H1 (cell line): ENCODE results near the gene ACTRT3. TPM values are rescaled to one million over a fixed set of nuclear protein-coding genes. Genes with fewer than 3 reads are reported as not detected.

Experiments used
- CTCF ChIA-PET: fragments of 300-600 bp; sonication (Branson Sonifier 250); formaldehyde crosslinking; loops from one replicate; lab custom pipeline; 2021; ENCODE audit not compliant: partially characterized antibody; lab: Charles Lee
- POLR2A ChIA-PET: fragments of 300-600 bp; sonication (Branson Sonifier 250); formaldehyde crosslinking; loops from one replicate; lab custom pipeline; 2021; ENCODE audit warnings: inconsistent platforms; ENCODE audit not compliant: partially characterized antibody; lab: Charles Lee
- DNase-seq, 2 experiments: peaks; one replicate each; pipeline versions ENCODE4 v3.0.0 to v3.0.0-alpha.2; 2010 to 2022; ENCODE audit warnings: low spot score in 2 of 2, low read depth in 1 of 2, mixed read lengths in 1 of 2
- FAIRE-seq: peaks from 2 replicates; lab custom pipeline; 2011; peaks lifted over from hg19 to GRCh38; lab: Jason Lieb, UNC
- H2AFZ ChIP-seq: 2 replicates; pipeline ENCODE4 v1.8.1; 2012; ENCODE audit warnings: low read length, inconsistent platforms
- H2AK5ac ChIP-seq: 2 replicates; pipeline ENCODE4 v1.6.1; 2013; ENCODE audit warnings: low read depth, low read length
- H2BK120ac ChIP-seq: replicated peaks from 2 replicates; pipeline ENCODE3; 2013; ENCODE audit warnings: low read depth, low read length, inconsistent platforms
- H2BK12ac ChIP-seq: 2 replicates; pipeline ENCODE4 v1.6.1; 2013; ENCODE audit warnings: low read depth, low read length
- H2BK15ac ChIP-seq: 2 replicates; pipeline ENCODE4 v1.6.1; 2013; ENCODE audit warnings: low read length
- H2BK20ac ChIP-seq: 2 replicates; pipeline ENCODE4 v1.6.1; 2013; ENCODE audit warnings: low read length
- H2BK5ac ChIP-seq: 2 replicates; pipeline ENCODE4 v1.6.1; 2013; ENCODE audit warnings: low read depth, low read length
- H3K14ac ChIP-seq: 2 replicates; pipeline ENCODE4 v1.6.1; 2013; ENCODE audit warnings: inconsistent platforms; ENCODE audit not compliant: insufficient read length
- H3K18ac ChIP-seq: 2 replicates; pipeline ENCODE4 v1.6.1; 2013; ENCODE audit warnings: low read length; ENCODE audit errors: extremely low read depth
- H3K23ac ChIP-seq: 2 replicates; pipeline ENCODE4 v1.6.1; 2013; ENCODE audit warnings: inconsistent platforms; ENCODE audit not compliant: insufficient read length
- H3K23me2 ChIP-seq: 2 replicates; pipeline ENCODE4 v1.6.1; 2013; ENCODE audit warnings: low read depth, low read length
- H3K27ac ChIP-seq: 2 replicates; pipeline ENCODE4 v1.6.1; 2011; ENCODE audit warnings: low read depth, low read length, inconsistent platforms
- H3K27me3 ChIP-seq, 4 experiments: replicated peaks in 1 of 4; 1 replicate in 1 of 4; 2 replicates in 3 of 4; pipeline versions ENCODE4 v1.6.1 to v1.8.1; 2011 to 2013; ENCODE audit warnings: low read length in 3 of 4, mild to moderate bottlenecking in 3 of 4, inconsistent platforms in 2 of 4, mixed read lengths in 2 of 4, moderate library complexity in 1 of 4; ENCODE audit not compliant: control insufficient read depth in 3 of 4, insufficient read depth in 3 of 4; ENCODE audit errors: extremely low read depth in 1 of 4
- H3K36me3 ChIP-seq, 4 experiments: 2 replicates each; pipeline versions ENCODE4 v1.6.1 to v1.8.1; 2011 to 2013; ENCODE audit warnings: mild to moderate bottlenecking in 4 of 4, low read length in 3 of 4, moderate library complexity in 2 of 4, control low read depth in 1 of 4, inconsistent platforms in 1 of 4; ENCODE audit not compliant: insufficient read depth in 4 of 4, control insufficient read depth in 2 of 4
- H3K4ac ChIP-seq: replicated peaks from 2 replicates; pipeline ENCODE3; 2013; ENCODE audit warnings: low read length, low read depth, mixed read lengths, inconsistent platforms; ENCODE audit not compliant: insufficient read length
- H3K4me1 ChIP-seq, 4 experiments: replicated peaks in 1 of 4; 1 replicate in 1 of 4; 2 replicates in 3 of 4; pipeline versions ENCODE4 v1.6.1 to v1.8.1; 2011 to 2013; ENCODE audit warnings: low read length in 3 of 4, inconsistent platforms in 2 of 4, mixed read lengths in 1 of 4; ENCODE audit not compliant: insufficient read depth in 4 of 4, control insufficient read depth in 3 of 4
- H3K4me2 ChIP-seq, 2 experiments: 2 replicates each; pipeline versions ENCODE4 v1.6.1 to v1.8.1; 2011 to 2013; ENCODE audit warnings: low read depth in 2 of 2, low read length in 2 of 2, control low read depth in 1 of 2, inconsistent platforms in 1 of 2, mild to moderate bottlenecking in 1 of 2; ENCODE audit not compliant: insufficient read depth in 1 of 2
- H3K4me3 ChIP-seq, 4 experiments: fragments of 200-600, 300-600 bp in 1 of 4; sonication (generic), shearing (Covaris generic), sonication (Bioruptor Twin) in 1 of 4; 2 replicates each; pipeline versions ENCODE4 v1.5.1 to v1.8.1; 2011 to 2016; ENCODE audit warnings: low read length in 4 of 4, low read depth in 3 of 4, control low read depth in 2 of 4, inconsistent platforms in 2 of 4, mild to moderate bottlenecking in 2 of 4, mixed read lengths in 1 of 4, moderate library complexity in 1 of 4; ENCODE audit not compliant: insufficient read depth in 2 of 4; ENCODE audit errors: extremely low read depth in 1 of 4
- H3K56ac ChIP-seq: replicated peaks from 2 replicates; pipeline ENCODE3; 2013; ENCODE audit warnings: low read depth, mild to moderate bottlenecking, mixed read lengths, low read length, inconsistent platforms; ENCODE audit not compliant: insufficient read length
- H3K79me1 ChIP-seq: 2 replicates; pipeline ENCODE4 v1.6.1; 2013; ENCODE audit warnings: low read depth, low read length, control low read depth
- H3K79me2 ChIP-seq, 2 experiments: 2 replicates each; pipeline versions ENCODE4 v1.6.1 to v1.8.1; 2012 to 2013; ENCODE audit warnings: low read length in 2 of 2, mild to moderate bottlenecking in 2 of 2, inconsistent platforms in 1 of 2; ENCODE audit not compliant: insufficient read depth in 2 of 2, control insufficient read depth in 1 of 2
- H3K9ac ChIP-seq, 4 experiments: replicated peaks in 1 of 4; 1 replicate in 1 of 4; 2 replicates in 3 of 4; pipeline versions ENCODE4 v1.6.1 to v1.8.1; 2011 to 2013; ENCODE audit warnings: low read depth in 3 of 4, low read length in 3 of 4, control low read depth in 2 of 4, mild to moderate bottlenecking in 2 of 4, moderate library complexity in 2 of 4, inconsistent platforms in 1 of 4; ENCODE audit errors: extremely low read depth in 1 of 4
- H3K9me3 ChIP-seq, 2 experiments: 2 replicates each; pipeline versions ENCODE4 v1.6.1 to v1.8.1; 2012 to 2013; ENCODE audit warnings: mild to moderate bottlenecking in 2 of 2, moderate library complexity in 2 of 2, control low read depth in 1 of 2, inconsistent platforms in 1 of 2, low read depth in 1 of 2, low read length in 1 of 2, mixed read lengths in 1 of 2; ENCODE audit not compliant: insufficient read depth in 2 of 2
- H4K20me1 ChIP-seq, 2 experiments: replicated peaks in 1 of 2; 2 replicates each; pipeline versions ENCODE3 to v1.8.1; 2011 to 2013; ENCODE audit warnings: inconsistent platforms in 2 of 2, low read length in 2 of 2, mild to moderate bottlenecking in 1 of 2; ENCODE audit not compliant: insufficient read depth in 2 of 2, control insufficient read depth in 1 of 2
- H4K5ac ChIP-seq: 2 replicates; pipeline ENCODE4 v1.6.1; 2013; ENCODE audit warnings: low read length, low read depth, mixed read lengths, inconsistent platforms; ENCODE audit not compliant: insufficient read length
- H4K8ac ChIP-seq: 2 replicates; pipeline ENCODE4 v1.8.0; 2013; ENCODE audit warnings: mild to moderate bottlenecking, moderate library complexity, low read length, inconsistent platforms; ENCODE audit not compliant: insufficient read depth; ENCODE audit errors: extremely low read depth
- H4K91ac ChIP-seq: replicated peaks from 2 replicates; pipeline ENCODE3; 2013; ENCODE audit warnings: low read length, mixed read lengths, inconsistent platforms; ENCODE audit not compliant: insufficient read length
- ASH2L ChIP-seq: fragments of 200-600, 300-600 bp; sonication (generic); IDR thresholded peaks from one replicate; pipeline ENCODE4 v1.7.1; 2017; ENCODE audit warnings: low read length
- ATF2 ChIP-seq: IDR thresholded peaks from 2 replicates; pipeline ENCODE4 v1.6.1; 2012; ENCODE audit warnings: low read length, inconsistent platforms
- CREB1 ChIP-seq: IDR thresholded peaks from 2 replicates; pipeline ENCODE4 v1.6.1; 2012; ENCODE audit warnings: inconsistent platforms
- EZH2 ChIP-seq: fragments of 200-600 bp; sonication (generic); IDR thresholded peaks from 2 replicates; pipeline ENCODE4 v1.7.1; 2012; ENCODE audit warnings: low read depth, mild to moderate bottlenecking, moderate library complexity, low read length, inconsistent platforms; ENCODE audit not compliant: severe bottlenecking
- RBBP5 ChIP-seq: IDR thresholded peaks from 2 replicates; pipeline ENCODE4 v1.7.1; 2012; ENCODE audit warnings: low read depth, mild to moderate bottlenecking, inconsistent platforms, low read length, moderate library complexity, borderline replicate concordance
- SAP30 ChIP-seq: fragments of 300-600 bp; sonication (generic); IDR thresholded peaks from 2 replicates; pipeline ENCODE4 v1.7.1; 2012; ENCODE audit warnings: low read length, moderate library complexity, mild to moderate bottlenecking, inconsistent platforms; ENCODE audit not compliant: insufficient read depth, insufficient replicate concordance
- TAF7 ChIP-seq: optimal IDR thresholded peaks from 2 replicates; pipeline ENCODE3; 2011; ENCODE audit warnings: low read depth, mild to moderate bottlenecking, inconsistent platforms, low read length, moderate library complexity, borderline replicate concordance
- YY1 ChIP-seq: IDR thresholded peaks from 2 replicates; pipeline ENCODE4 v1.6.1; 2011; ENCODE audit warnings: low read depth, mild to moderate bottlenecking, low read length
- WGBS, 2 experiments: shearing (Covaris generic) in 1 of 2; methylation state at CpG; one replicate each; pipeline versions ENCODE4 v1.1.6 to v1.1.7; 2013 to 2015; ENCODE audit warnings: low lambda C conversion rate in 2 of 2, mixed read lengths in 2 of 2, inconsistent platforms in 1 of 2, low coverage in 1 of 2, missing lambda C conversion rate in 1 of 2; ENCODE audit not compliant: insufficient replicate concordance in 2 of 2, insufficient coverage in 1 of 2, insufficient read length in 1 of 2; ENCODE audit errors: extremely low coverage in 1 of 2, missing lambda C conversion rate in 1 of 2; 5-methylcytosine and 5-hydroxymethylcytosine counted together
- polyA plus RNA-seq, 7 experiments: library from polyadenylated mRNA; depleted of rRNA in 3 of 7; stranded (reverse) in 5 of 7; unstranded in 2 of 7; fragments of >200 nt in 5 of 7; fragments of 200-250 nt in 2 of 7; gene quantifications; 1 replicate in 5 of 7; 2 replicates in 1 of 7; 4 replicates in 1 of 7; pipeline versions ENCODE4 v1.2.1 to v1.2.3, GENCODE V29; 2011 to 2013; ENCODE audit warnings: missing spikeins in 2 of 7, mixed read lengths in 2 of 7
- total RNA-seq: library from RNA; stranded (reverse); fragmentation: NEBNext Ultra II Directional; extraction: Animal tissue kit (Norgen Biotek cat#: 25700); gene quantifications from 2 replicates; pipeline ENCODE4 v1.2.1, GENCODE V29; 2021

ACTRT3 gene
- total and polyA plus RNA-seq, 2 of the 8 experiments (the other 6 are each of a cell fraction or from before 2014, with no cell fraction given), result 3.4 to 5.9 TPM

- 1% methylated on average over 27 of the region's 27 CpGs; no CpG with 5 or more reads in 1 of the 2 experiments for WGBS, 2 experiments
- peaks cover 0 to 3% (median 1%) of the 10 kb centered on the region in 4 experiments; a peak in 1 of 7 replicates for H3K4me1 ChIP-seq
- H3K23ac ChIP-seq, result no peak overlapping the region
- H2AFZ ChIP-seq, result peak overlapping the region; percentile 98
- no peak overlapping the region for H2BK5ac ChIP-seq
- H3K14ac ChIP-seq, result no peak overlapping the region
- no peaks in the 10 kb centered on the region for H3K9me3 ChIP-seq
- no peak overlapping the region for H3K56ac ChIP-seq
- ChIA-PET POLR2A (interaction anchor here (0.8 to 3.5 kb wide), 5 partner anchors 9 to 586 kb away, joined by 3 to 30 read pairs (median 4); partner anchors contain the start of genes LRRC34, LRRIQ4, SKIL and TERC), CTCF (no interaction called here)
- no peaks in the 10 kb centered on the region; the same call in 1 of the 2 replicates for H3K79me1 ChIP-seq
- H3K4ac ChIP-seq, result no peak overlapping the region
- H4K20me1 ChIP-seq, result peaks cover 0 to 2% of the 10 kb centered on the region in 2 experiments
- H3K9ac ChIP-seq, result peak overlapping the region; percentile 34 to 82 (median 48); a peak in 6 of 7 replicates
- H3K27ac ChIP-seq, result no peak overlapping the region
- no peak overlapping the region for H4K8ac ChIP-seq
- peak overlapping the region; percentile 75; the same call in 1 of the 2 replicates for H3K18ac ChIP-seq
- H2BK120ac ChIP-seq, result no peak overlapping the region
- peaks cover 0 to 18% (median 0%) of the 10 kb centered on the region in 4 experiments; a peak in 2 of 8 replicates for H3K36me3 ChIP-seq
- H2BK15ac ChIP-seq, result no peak overlapping the region
- FAIRE-seq, result no peak
- no peak overlapping the region for H2BK20ac ChIP-seq
- no peak overlapping the region for H4K91ac ChIP-seq
- no peak overlapping the region for H2BK12ac ChIP-seq
- no peaks in the 10 kb centered on the region for H3K23me2 ChIP-seq
- H3K4me3 ChIP-seq, result peak overlapping the region; percentile 44 to 91 (median 91)
- peak overlapping the region; percentile 21 to 74 for H3K4me2 ChIP-seq
- H4K5ac ChIP-seq, result no peak overlapping the region
- H3K27me3 ChIP-seq, result no peaks in the 10 kb centered on the region
- no peak overlapping the region for H2AK5ac ChIP-seq
- H3K79me2 ChIP-seq, result peaks cover 0 to 30% of the 10 kb centered on the region in 2 experiments; a peak in 3 of 4 replicates
- peak in 1 of 2 experiments; percentile 71 for DNase-seq
- TF ChIP-seq CREB1 (no peak), ATF2 (peak; percentile 51; the same call in 1 of the 2 replicates), EZH2 (no peak), RBBP5 (peak; percentile 94), ASH2L (peak; percentile 91), TAF7 (peak; percentile 30), YY1 (0 out of 2 replicates have a peak, but pooled peaks have one; percentile 18), SAP30 (peak; percentile 8)
Measured at GRCh38 chr3:169771497-169772304, 2.3 kb upstream of the ACTRT3 start.
